Suprapubic skin (tissue), 4 donors: ENCODE data around the gene ANKRD12. TPM values are rescaled to one million over a fixed set of nuclear protein-coding genes. Genes with fewer than 3 reads are reported as not detected.

Experiments
- DNase-seq, 2 donors: peaks; one replicate each; pipeline ENCODE4 v3.0.0-alpha.2; 2019; ENCODE audit warnings: low spot score in 2 of 2
- H3K27ac ChIP-seq: fragments of 200-600 bp; sonication (generic); one replicate; pipeline ENCODE4 v1.5.1; 2019
- H3K27me3 ChIP-seq: fragments of 200-600 bp; sonication (generic); one replicate; pipeline ENCODE4 v1.5.1; 2019
- H3K36me3 ChIP-seq: fragments of 200-600 bp; sonication (generic); one replicate; pipeline ENCODE4 v1.5.1; 2019
- H3K4me1 ChIP-seq: fragments of 200-600 bp; sonication (generic); one replicate; pipeline ENCODE4 v1.5.1; 2019
- H3K4me3 ChIP-seq: fragments of 200-600 bp; sonication (generic); one replicate; pipeline ENCODE4 v1.5.1; 2019; ENCODE audit warnings: mild to moderate bottlenecking
- H3K9me3 ChIP-seq: fragments of 200-600 bp; sonication (generic); one replicate; pipeline ENCODE4 v1.5.1; 2019
- CTCF ChIP-seq, 2 donors: fragments of 200-600 bp in 1 of 2; fragments of 450-650 bp in 1 of 2; sonication (generic) in 1 of 2; IDR thresholded peaks; one replicate each; pipeline ENCODE4 v1.5.1; 2016 to 2019; ENCODE audit warnings: antibody characterized with exemption in 2 of 2, mild to moderate bottlenecking in 1 of 2, moderate library complexity in 1 of 2
- EP300 ChIP-seq: sonication (generic); formaldehyde crosslinking; IDR thresholded peaks from one replicate; pipeline ENCODE4 v1.6.1; 2017; ENCODE audit warnings: antibody characterized with exemption
- POLR2A ChIP-seq, 2 donors: fragments of 450-650 bp; IDR thresholded peaks; one replicate each; pipeline ENCODE4 v1.6.1; 2017; ENCODE audit warnings: antibody characterized with exemption in 2 of 2, mild to moderate bottlenecking in 2 of 2, moderate library complexity in 2 of 2
- POLR2AphosphoS5 ChIP-seq, 3 donors: sonication (generic); formaldehyde crosslinking; IDR thresholded peaks; one replicate each; pipeline ENCODE4 v1.6.1; 2017; ENCODE audit warnings: antibody characterized with exemption in 3 of 3
- WGBS: methylation state at CpG from one replicate; pipeline ENCODE4 v1.1.5; 2018; 5-methylcytosine and 5-hydroxymethylcytosine counted together
- total RNA-seq, 4 donors: library from RNA; depleted of rRNA; stranded (reverse); fragments of >200 nt; gene quantifications; one replicate each; pipeline ENCODE4 v1.1.0, GENCODE V29; 2016

Gene ANKRD12
- total RNA-seq, 4 donors from 2014 or later = 41.0 to 107 (median 60.8) TPM

- no peaks in the 10 kb centered on the region for H3K9me3 ChIP-seq
- 81% methylated on average over 2 of the region's 2 CpGs for WGBS
- no peaks in the 10 kb centered on the region for H3K4me1 ChIP-seq
- H3K36me3 ChIP-seq = peaks cover 60% of the 10 kb centered on the region
- no peak overlapping the region for H3K4me3 ChIP-seq
- TF ChIP-seq POLR2AphosphoS5 (IDR thresholded peaks at IDR 0.05) = no peak
- TF ChIP-seq POLR2A (IDR thresholded peaks at IDR 0.05) = no peak
- TF ChIP-seq EP300 = no peak
- no peak for TF ChIP-seq CTCF (IDR thresholded peaks at IDR 0.05)
- DNase-seq = no peak
- H3K27me3 ChIP-seq = no peaks in the 10 kb centered on the region
- H3K27ac ChIP-seq = no peak overlapping the region
These were observed 74.4 kb downstream of the ANKRD12 start for GRCh38 chr18:9210966-9211365.

GRCh38 chr18:9211955-9212354 lies 75.4 kb downstream of the ANKRD12 start:
- no peaks in the 10 kb centered on the region for H3K9me3 ChIP-seq
- H3K27me3 ChIP-seq = no peaks in the 10 kb centered on the region
- peaks cover 66% of the 10 kb centered on the region for H3K36me3 ChIP-seq
- no peak overlapping the region for H3K27ac ChIP-seq
- TF ChIP-seq POLR2AphosphoS5 (IDR thresholded peaks at IDR 0.05) (no peak), CTCF (IDR thresholded peaks at IDR 0.05) (no peak), EP300 (no peak), POLR2A (IDR thresholded peaks at IDR 0.05) (no peak)
- H3K4me3 ChIP-seq = no peak overlapping the region
- no peak for DNase-seq
- WGBS = 95% methylated on average over 1 of the region's 1 CpG
- no peaks in the 10 kb centered on the region for H3K4me1 ChIP-seq

- H3K27me3 ChIP-seq = no peaks in the 10 kb centered on the region
- DNase-seq = no peak
- peaks cover 67% of the 10 kb centered on the region for H3K36me3 ChIP-seq
- H3K27ac ChIP-seq = no peak overlapping the region
- H3K4me3 ChIP-seq = no peak overlapping the region
- WGBS = 58% methylated on average over 6 of the region's 6 CpGs
- H3K4me1 ChIP-seq = no peaks in the 10 kb centered on the region
- TF ChIP-seq EP300 (no peak), POLR2AphosphoS5 (IDR thresholded peaks at IDR 0.05) (no peak), POLR2A (IDR thresholded peaks at IDR 0.05) (no peak), CTCF (IDR thresholded peaks at IDR 0.05) (no peak)
- no peaks in the 10 kb centered on the region for H3K9me3 ChIP-seq
These were observed 78.8 kb downstream of the ANKRD12 start for GRCh38 chr18:9215221-9215933.

- TF ChIP-seq CTCF (IDR thresholded peaks at IDR 0.05) = no peak
- no peak for TF ChIP-seq EP300
- no peak for TF ChIP-seq POLR2AphosphoS5 (IDR thresholded peaks at IDR 0.05)
- no peak for TF ChIP-seq POLR2A (IDR thresholded peaks at IDR 0.05)
- Histone ChIP-seq H3K9me3 (no peaks in the 10 kb centered on the region), H3K36me3 (peaks cover 66% of the 10 kb centered on the region), H3K4me3 (no peak overlapping the region), H3K4me1 (no peaks in the 10 kb centered on the region), H3K27me3 (no peaks in the 10 kb centered on the region), H3K27ac (no peak overlapping the region)
- WGBS = 96% methylated on average over 3 of the region's 3 CpGs
- no peak for DNase-seq
These were observed 79.9 kb downstream of the ANKRD12 start for GRCh38 chr18:9216459-9216858.

- TF ChIP-seq POLR2A (IDR thresholded peaks at IDR 0.05) (no peak), POLR2AphosphoS5 (IDR thresholded peaks at IDR 0.05) (no peak), EP300 (no peak), CTCF (IDR thresholded peaks at IDR 0.05) (no peak)
- WGBS = 88% methylated on average over 3 of the region's 3 CpGs
- peaks cover 65% of the 10 kb centered on the region for H3K36me3 ChIP-seq
- no peaks in the 10 kb centered on the region for H3K27me3 ChIP-seq
- no peak overlapping the region for H3K4me3 ChIP-seq
- no peaks in the 10 kb centered on the region for H3K4me1 ChIP-seq
- no peak overlapping the region for H3K27ac ChIP-seq
- H3K9me3 ChIP-seq = no peaks in the 10 kb centered on the region
- no peak for DNase-seq
These were observed 81.3 kb downstream of the ANKRD12 start for GRCh38 chr18:9217743-9218451.
